Rectal smooth muscle tissue (tissue), 1 donor: ENCODE data around the gene PRCC.

Source experiments
- H3K27ac ChIP-seq: one replicate; pipeline ENCODE4 v1.7.0; 2013; ENCODE audit warnings: low read depth, low read length, inconsistent platforms
- H3K27me3 ChIP-seq: one replicate; pipeline ENCODE4 v1.7.0; 2013; ENCODE audit warnings: low read length; ENCODE audit not compliant: control insufficient read depth, insufficient read depth
- H3K36me3 ChIP-seq: one replicate; pipeline ENCODE4 v1.7.0; 2013; ENCODE audit warnings: low read length; ENCODE audit not compliant: control insufficient read depth, insufficient read depth
- H3K4me1 ChIP-seq: one replicate; pipeline ENCODE4 v1.7.0; 2013; ENCODE audit warnings: low read length; ENCODE audit not compliant: control insufficient read depth, insufficient read depth
- H3K4me3 ChIP-seq: one replicate; pipeline ENCODE4 v1.7.0; 2013; ENCODE audit warnings: low read length
- H3K9ac ChIP-seq: one replicate; pipeline ENCODE4 v1.7.0; 2013; ENCODE audit warnings: low read length

The PRCC gene

DNA sequence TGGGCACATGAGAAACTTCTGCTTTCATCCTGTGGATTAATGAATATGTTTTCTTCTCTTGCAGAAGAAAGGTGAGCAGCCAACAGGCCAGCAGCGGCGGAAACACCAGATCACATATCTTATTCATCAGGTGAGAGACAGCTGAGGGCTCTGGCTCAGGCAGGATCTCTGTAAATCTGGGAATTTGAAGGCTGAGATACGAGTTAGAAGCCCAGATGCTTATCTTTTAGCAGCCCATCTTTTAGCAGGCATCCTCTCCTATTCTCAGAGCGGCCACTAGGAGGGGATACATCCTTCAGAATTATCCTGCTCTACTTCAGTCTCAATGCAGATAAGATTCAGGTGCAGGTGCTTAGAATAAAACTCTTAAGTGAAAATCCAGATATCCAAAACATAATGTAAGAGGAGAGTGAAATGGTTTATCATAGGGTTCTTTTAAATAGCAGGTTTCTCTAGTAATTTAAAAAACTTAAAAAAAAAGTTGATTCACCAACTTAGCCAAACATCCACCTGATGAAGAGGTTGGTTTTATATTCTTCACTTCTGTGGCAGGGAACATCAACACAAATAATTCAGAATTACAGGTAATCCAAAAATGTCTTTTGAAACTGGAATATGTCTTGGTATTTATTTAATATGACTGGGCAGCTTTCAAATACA is 30.0 kb downstream of the PRCC start:
- no peaks in the 10 kb centered on the region for H3K27me3 ChIP-seq
- H3K4me3 ChIP-seq = no peak overlapping the region
- H3K4me1 ChIP-seq = no peaks in the 10 kb centered on the region
- no peak overlapping the region for H3K27ac ChIP-seq
- H3K9ac ChIP-seq = no peak overlapping the region
- H3K36me3 ChIP-seq = peaks cover 38% of the 10 kb centered on the region

DNA sequence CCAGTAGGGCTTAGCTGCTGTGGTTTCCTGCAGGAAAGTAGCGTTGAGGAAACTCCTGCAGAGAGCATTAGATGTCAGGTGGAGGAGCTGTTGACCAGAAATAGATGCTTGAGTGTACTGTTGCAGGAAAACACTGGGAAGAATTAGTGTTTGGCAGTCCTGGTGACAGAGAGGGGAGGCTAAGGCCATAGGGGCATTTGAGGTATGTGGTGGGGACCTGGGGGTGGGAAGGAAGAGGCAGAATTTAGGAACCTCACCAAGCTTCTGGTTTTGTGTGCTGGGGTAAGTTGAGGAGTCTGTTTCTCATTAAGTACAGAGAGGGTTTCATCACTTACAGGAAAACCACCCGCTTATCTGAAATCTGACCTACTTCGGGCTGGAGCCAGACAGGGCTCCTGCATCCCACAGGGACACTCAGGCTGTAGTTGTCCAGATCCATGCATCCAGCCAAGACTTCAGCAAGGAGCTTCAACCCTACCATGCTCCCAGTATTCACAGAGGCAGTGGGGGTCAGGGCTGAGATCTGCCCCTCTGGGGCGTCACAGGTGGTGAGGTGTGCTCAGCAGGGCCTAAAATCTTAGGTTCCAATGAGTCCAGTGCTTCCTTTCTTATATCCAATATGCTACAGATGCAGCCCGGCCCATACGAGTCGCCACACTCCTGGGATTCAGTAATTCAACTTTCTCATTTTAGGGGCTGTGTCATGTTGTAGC is 34.2 kb downstream of the PRCC start:
- peaks cover 7% of the 10 kb centered on the region for H3K4me1 ChIP-seq
- H3K36me3 ChIP-seq = peaks cover 17% of the 10 kb centered on the region
- no peak overlapping the region for H3K9ac ChIP-seq
- no peaks in the 10 kb centered on the region for H3K27me3 ChIP-seq
- no peak overlapping the region for H3K4me3 ChIP-seq
- no peak overlapping the region for H3K27ac ChIP-seq

DNA sequence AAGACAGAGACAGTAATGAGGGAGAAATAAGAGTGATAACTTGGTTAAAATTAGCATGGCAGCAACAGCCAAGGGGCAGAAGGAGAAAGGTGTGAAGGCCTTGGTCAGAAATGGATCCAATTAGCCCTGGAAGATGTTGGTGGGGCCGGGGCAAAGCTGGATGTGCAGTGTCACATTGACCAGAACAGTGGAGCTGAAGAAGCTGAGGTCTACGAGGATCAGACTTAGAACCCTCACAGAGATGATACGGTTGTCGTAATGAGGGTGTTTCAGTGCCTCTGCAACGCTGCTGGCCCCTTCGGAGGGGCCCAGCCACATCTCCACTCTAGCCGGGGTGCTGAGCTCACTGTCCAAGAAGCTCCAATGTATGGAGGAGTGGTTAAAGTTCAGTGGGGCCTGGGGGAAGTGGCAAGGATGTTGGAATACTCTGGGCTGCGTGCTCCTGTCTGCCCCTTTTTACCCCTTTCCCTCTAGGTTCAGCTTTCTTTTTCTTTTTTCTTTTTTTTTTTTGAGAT is 35.1 kb downstream of the PRCC start:
- no peak overlapping the region for H3K9ac ChIP-seq
- H3K27me3 ChIP-seq = no peaks in the 10 kb centered on the region
- H3K4me1 ChIP-seq = peaks cover 9% of the 10 kb centered on the region
- H3K4me3 ChIP-seq = no peak overlapping the region
- H3K27ac ChIP-seq = no peak overlapping the region
- peaks cover 17% of the 10 kb centered on the region for H3K36me3 ChIP-seq

DNA sequence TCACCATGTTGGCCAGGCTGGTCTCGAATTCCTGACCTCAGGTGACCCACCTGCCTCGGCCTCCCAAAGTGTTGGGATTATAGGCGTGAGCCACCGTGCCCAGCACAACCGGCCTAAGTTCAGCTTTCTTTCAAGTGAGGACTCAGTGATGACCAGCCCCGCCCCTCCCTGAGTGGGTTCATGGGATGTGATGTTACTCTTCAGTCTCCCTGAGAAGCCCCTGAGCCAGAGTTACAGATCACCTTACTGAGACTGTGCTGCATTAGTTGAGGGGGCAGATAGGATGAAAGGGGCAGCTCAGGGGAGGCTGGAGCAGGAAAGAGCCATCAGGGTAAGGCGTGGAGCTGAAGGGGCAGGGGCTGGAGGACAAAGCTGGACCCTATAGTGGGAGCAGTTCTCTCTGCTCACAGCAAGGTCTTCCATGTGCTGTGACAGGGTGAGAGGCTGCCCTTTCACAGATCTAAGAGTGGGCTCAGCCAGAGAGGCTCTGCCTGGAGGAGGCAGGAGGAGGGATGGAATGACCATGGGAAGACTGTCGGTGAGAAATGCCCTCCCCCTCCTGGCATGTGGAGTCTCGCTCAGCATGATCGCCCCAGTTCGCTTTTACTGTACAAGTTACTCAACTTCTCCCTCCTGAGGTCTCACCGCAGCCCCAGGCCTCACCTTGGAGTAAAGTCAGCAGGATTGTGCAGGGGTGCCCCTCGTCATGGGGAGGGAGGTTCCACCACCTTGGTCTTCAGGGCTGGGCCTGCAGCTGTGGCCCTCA is 35.9 kb downstream of the PRCC start:
- H3K9ac ChIP-seq = no peak overlapping the region

DNA sequence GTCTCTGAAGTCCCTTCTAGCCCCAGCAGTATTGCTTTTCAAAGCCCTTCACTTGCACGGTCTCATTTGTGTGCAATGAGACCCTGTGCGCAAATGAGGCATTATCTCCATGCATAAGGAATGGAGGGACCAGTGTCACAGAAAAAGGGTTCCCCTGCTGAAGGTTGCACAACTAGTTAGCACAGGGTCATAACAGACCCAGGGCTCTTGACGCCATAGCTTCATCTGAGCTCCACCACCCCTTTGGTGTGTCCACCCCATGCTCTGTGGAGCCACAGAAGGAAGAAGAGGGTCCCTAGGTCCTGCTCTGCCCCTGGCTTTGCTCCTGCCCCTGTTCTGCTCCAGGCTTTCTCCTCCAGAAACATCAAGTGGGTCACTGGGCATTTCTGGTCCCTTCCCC is 36.7 kb downstream of the PRCC start:
- no peak overlapping the region for H3K4me3 ChIP-seq
- no peak overlapping the region for H3K9ac ChIP-seq
- H3K36me3 ChIP-seq = peaks cover 14% of the 10 kb centered on the region
- H3K4me1 ChIP-seq = peaks cover 9% of the 10 kb centered on the region
- H3K27ac ChIP-seq = no peak overlapping the region
- H3K27me3 ChIP-seq = no peaks in the 10 kb centered on the region

More for the DNA sequence above, 35.9 kb downstream of the PRCC start:
- Histone ChIP-seq H3K27me3 (no peaks in the 10 kb centered on the region), H3K27ac (no peak overlapping the region), H3K4me3 (no peak overlapping the region), H3K36me3 (peaks cover 15% of the 10 kb centered on the region), H3K4me1 (peaks cover 9% of the 10 kb centered on the region)

DNA sequence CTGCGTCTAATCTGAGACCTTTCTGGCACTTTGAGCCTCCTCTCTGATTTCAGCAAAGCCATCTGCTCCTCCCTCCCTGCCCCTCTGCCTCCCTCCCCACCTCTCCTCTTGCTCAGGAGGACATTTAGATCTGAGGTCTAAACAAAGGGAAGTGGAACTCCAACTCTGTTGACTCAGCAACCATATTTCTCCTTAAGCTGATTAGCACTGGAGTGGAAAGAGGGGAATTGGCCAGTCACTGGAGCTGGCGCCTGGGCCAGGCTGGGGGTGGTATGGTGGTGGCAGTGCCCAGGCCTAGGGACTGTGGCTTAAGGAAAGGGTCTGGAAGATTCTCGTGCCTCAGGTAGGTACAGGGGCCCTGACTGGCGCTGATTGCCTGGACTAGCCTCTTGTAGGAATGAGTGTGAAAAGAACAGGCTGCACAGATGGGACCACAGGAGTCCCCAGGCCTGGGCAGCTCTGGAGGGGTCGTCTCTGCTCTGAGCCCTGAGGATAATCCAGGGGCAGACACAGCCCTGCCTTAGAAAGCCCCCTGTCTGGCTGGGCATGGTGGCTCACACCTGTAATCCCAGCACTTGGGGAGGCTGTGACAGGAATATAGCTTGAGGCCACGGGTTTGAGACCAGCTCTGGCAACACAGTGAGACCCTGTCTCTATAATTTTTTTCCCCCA is 37.4 kb downstream of the PRCC start:
- no peak overlapping the region for H3K9ac ChIP-seq
- no peak overlapping the region for H3K4me3 ChIP-seq
- no peak overlapping the region for H3K27ac ChIP-seq
- H3K4me1 ChIP-seq = peaks cover 9% of the 10 kb centered on the region
- H3K36me3 ChIP-seq = peaks cover 12% of the 10 kb centered on the region
- H3K27me3 ChIP-seq = no peaks in the 10 kb centered on the region

DNA sequence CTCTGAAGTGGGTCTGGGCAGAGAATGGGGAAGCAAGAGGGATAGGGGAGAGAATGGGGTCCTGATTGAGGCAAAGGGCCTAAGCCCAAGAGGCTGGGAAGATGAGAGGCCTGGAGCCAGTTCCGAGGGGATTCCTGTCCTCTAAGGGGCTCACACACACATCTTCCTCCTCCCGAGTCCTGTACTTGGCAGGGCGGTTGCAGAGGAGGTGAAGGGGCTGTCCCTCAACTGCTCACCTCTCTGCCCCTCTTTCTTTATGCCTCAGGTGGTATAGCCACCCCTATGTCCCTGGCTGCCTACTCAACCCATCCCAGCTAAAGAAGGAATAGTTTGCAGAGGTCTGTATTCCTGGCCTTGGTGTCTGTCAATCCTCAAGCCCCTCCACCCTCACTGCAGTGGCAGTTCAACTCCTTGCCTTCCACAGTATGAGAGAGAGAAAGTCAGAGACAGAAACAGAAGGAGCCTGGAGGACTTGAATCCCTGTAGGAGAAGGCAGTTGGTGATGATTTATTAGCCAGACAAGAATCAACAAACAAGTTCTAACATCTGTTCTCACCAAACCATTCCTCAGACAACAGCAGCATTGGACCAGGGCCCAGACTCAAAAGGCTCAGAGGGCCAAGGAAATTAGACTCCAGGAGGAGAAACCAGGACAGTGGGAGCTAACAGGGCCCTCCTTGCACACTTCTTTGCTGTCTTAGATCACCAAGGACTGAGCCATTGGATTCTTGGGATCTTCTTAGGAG is 38.6 kb downstream of the PRCC start:
- Histone ChIP-seq H3K9ac (no peak overlapping the region), H3K36me3 (peaks cover under 1% of the 10 kb centered on the region), H3K4me3 (no peak overlapping the region), H3K4me1 (peaks cover 9% of the 10 kb centered on the region), H3K27ac (peak overlapping the region; percentile 24), H3K27me3 (no peaks in the 10 kb centered on the region)

DNA sequence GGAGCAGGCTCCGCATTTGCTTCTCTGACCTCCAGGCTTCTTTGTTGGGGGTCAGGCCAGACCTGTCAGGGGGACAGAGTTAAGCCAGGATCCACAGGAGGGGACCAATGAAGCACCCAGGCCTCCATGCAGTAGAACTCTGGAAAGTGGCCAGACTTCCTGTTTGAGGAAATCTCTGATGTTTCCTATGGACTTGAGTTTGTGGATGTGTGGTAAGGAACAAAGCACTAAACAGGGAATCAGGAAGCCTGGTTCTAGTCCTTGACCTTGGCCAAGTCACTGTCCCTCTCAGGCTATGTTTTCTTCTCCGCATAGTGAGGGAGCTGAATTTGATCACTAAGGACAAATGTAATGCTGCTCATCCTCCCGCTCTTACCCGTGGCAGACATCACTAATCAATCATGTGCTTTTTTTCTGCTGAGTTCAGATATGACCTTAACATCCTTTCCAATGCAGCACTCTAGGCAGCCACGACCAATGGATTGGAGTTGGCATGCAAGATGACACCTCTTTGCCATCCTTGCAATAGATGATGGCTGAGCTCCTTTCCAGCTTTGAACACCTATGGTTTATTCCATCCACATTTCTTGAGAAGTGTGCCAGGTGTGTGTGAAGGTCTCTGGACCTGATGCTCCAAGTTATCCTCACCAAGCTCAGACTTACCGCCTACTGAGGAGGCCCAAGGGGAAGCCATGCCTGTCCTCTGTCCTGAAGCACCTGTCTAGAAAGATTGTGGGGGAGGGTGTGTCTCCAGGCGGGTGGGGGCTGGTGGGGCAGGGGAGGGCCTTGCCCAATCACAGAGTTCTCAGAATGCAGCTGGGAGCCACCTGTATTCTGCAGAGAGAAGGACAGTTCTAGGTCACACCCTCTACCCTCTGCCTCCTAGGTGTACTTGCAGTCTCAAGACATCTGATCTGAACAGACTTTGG is 39.4 kb downstream of the PRCC start:
- Histone ChIP-seq H3K27me3 (no peaks in the 10 kb centered on the region), H3K36me3 (no peaks in the 10 kb centered on the region), H3K9ac (no peak overlapping the region), H3K4me1 (peaks cover 9% of the 10 kb centered on the region), H3K27ac (no peak overlapping the region), H3K4me3 (no peak overlapping the region)

DNA sequence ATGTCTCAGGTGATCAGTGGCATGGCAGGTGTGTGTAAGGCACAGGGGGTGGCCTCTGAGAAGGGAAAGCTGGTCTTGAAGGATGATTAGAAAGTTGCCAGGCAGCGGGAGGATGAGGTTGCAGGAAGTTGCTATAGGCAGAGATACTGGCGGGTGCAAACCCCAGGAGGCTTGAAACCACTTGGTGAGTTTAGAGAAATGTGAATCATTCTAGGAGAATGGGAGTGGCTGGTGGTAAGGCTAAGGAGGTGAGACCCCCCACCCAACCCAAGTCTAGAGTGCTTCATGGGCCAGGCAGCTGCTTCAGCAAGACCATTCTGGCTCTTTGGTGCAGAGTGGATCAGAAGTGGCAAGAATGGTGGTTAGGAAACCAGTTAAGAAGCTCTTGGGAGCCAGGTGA is 40.3 kb downstream of the PRCC start:
- H3K9ac ChIP-seq = no peak overlapping the region
- peaks cover 9% of the 10 kb centered on the region for H3K4me1 ChIP-seq

DNA sequence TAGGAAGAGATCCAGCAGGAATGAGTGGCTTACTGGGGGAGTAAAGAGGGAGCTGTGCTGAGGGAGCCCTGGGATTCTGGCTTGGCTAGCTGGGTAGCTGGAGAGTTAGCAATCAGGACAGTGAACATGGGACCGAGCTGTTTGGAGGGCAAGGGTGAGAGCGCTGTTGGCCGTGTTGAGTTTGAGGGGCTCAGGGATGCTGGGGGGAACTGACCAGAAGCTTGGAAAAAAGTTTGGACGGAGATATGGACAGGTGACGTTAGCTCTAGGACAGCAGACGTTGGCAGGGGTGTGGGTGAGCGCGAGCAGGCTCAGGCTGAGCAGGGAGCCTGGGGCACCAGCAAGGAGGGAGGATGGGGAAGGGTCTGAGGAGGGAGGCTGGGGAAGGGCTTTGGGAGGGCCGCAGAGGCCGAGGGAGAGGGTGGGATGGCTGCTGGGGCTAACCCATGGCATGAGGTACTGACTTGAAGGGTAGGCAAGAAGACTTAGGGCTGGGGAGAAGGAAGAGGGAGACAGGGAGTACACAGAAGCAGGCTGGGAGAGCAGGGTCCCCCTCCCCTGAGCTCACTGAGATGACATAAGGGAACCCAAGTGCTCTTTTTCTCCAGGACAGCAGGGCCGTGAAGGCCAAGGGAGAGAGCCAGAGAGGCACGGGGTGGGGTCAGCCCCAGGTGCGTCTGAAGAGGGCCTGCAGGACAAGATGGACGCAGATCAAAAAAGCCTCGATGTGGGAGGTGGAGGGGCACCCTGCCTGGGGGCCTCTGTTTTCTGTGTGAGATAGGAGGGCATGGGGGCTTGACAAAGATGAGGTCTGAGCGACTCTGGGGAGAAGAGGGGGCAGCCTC is 41.1 kb downstream of the PRCC start:
- Histone ChIP-seq H3K4me1 (peaks cover 9% of the 10 kb centered on the region), H3K9ac (no peak overlapping the region), H3K27me3 (no peaks in the 10 kb centered on the region), H3K36me3 (no peaks in the 10 kb centered on the region), H3K27ac (no peak overlapping the region), H3K4me3 (no peak overlapping the region)

More for the DNA sequence above, 40.3 kb downstream of the PRCC start:
- no peak overlapping the region for H3K4me3 ChIP-seq
- no peak overlapping the region for H3K27ac ChIP-seq
- no peaks in the 10 kb centered on the region for H3K36me3 ChIP-seq
- H3K27me3 ChIP-seq = no peaks in the 10 kb centered on the region
